SH-SY5Y (cell line): ENCODE measurements around the gene FITM1.

Source experiments
- GATA2 ChIP-seq: IDR thresholded peaks from 2 replicates; pipeline ENCODE4 v1.6.1; 2011; ENCODE audit warnings: mild to moderate bottlenecking, low read depth, low read length
- GATA3 ChIP-seq: IDR thresholded peaks from 2 replicates; pipeline ENCODE4 v1.6.1; 2011; ENCODE audit warnings: low read depth, mild to moderate bottlenecking, low read length, moderate library complexity

GRCh38 chr14:24133735-24134134 is 3.3 kb downstream of the FITM1 start:
- no peak for TF ChIP-seq GATA3
- no peak for TF ChIP-seq GATA2
